HG02759 (cell line): Measurements from ENCODE around the gene DYNC1I1.
A peak's percentile ranks its signal among the peaks of the same experiment; 100 is the strongest.

Source experiments
- ATAC-seq: cut with Tn5 transposase; IDR thresholded peaks from one replicate; pipeline ENCODE4 v1.9.1; 2021; ENCODE audit warnings: mild to moderate bottlenecking, moderate library complexity; ENCODE audit not compliant: unreplicated experiment

DYNC1I1 gene

DNA sequence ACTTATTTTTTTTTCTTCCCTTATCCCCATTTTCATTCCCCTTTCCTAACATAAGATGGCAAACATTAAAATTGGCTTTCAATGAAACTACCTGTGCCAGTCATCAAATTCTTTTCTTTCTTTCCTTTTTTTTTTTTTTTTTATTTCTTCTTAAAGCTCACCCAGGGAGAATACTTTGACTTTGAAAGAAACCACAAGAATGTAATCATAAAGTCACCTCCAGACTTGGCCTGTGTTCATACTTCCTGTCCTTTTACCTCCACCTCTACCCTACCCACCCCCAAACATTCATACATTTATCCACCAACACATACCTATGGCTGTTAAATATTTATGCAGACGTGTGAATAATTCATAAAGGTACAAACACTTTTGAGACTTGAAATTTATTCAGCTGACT is 295.0 kb downstream of the DYNC1I1 start:
- no peak for ATAC-seq

GRCh38 chr7:96069401-96069800 is 297.0 kb downstream of the DYNC1I1 start:
- no peak for ATAC-seq

DNA sequence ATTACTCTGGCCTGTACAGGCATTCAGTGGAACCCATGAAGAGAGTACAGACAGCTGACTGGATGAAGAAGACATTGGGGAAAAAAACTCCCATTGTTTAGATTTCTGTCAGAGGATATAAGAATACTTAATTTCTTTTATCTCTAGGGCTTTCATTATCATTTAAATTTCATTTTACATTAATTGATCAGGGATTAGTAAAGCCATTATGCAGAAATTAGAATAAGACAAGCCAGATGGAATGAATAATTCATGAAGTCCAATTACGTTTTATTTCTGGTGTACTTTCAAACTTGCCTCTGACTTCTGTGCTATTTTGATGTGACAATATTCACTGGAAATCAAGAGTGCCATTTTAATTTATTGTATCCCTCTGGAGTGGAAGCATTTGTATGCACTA is 302.5 kb downstream of the DYNC1I1 start:
- no peak for ATAC-seq

- peak; percentile 97 for ATAC-seq
Measured at GRCh38 chr7:96075510-96076349, 303.4 kb downstream of the DYNC1I1 start.

GRCh38 chr7:96076350-96076707 is 304.0 kb downstream of the DYNC1I1 start:
- ATAC-seq = no peak

GRCh38 chr7:96080027-96080426 is 307.7 kb downstream of the DYNC1I1 start:
- no peak for ATAC-seq

DNA sequence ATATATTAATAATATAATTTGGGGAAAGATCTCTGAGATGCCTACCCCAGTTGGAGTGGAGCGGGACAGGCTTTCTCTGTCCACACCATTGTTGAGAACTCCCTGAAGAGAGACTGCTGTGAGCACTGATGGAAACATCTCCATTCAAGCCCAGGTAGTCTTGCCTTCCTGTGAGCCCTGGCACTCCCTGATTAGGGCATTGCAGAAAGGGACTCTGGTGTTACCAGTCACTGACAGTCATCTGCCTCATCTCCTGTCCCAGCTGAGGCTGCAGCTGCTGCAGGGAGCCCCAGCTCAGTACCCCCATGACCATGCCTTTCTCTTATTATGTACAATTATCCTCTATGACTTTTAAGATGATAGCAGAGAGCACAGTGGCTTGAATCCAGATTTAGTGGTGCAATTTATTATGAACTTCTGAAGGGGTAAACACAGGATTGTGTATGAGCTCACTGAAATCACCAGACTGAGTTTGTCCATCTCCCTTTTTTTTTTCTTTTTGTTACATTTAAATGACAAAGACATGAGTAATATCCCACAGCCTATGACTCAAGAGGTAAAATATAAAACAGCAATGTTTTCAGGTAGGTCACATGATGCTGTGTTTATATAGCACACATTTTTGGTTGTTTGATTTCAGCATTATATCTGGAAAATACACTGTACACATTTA is 312.7 kb downstream of the DYNC1I1 start:
- no peak for ATAC-seq

- no peak for ATAC-seq
Measured at GRCh38 chr7:96085953-96086352, 313.6 kb downstream of the DYNC1I1 start.

DNA sequence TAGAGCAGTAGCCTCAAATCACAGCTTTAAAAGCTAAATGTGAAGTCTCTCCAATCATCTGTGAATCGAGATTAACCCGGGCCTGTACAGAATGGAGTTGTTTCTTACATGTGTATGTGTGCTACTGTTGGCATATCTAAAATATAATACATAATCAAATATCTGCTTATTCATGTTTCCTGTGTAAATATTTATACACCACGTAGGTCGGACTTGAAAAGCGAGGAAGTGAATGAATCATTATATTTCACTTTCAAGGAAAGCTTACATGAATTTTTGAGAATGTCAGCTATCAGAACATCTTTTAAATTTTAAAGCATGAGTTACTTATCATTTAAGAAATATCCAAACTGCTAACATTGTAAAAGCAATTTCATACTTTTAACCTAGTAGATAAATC is 316.2 kb downstream of the DYNC1I1 start:
- ATAC-seq = no peak

GRCh38 chr7:96089511-96089910 is 317.2 kb downstream of the DYNC1I1 start:
- ATAC-seq = no peak

DNA sequence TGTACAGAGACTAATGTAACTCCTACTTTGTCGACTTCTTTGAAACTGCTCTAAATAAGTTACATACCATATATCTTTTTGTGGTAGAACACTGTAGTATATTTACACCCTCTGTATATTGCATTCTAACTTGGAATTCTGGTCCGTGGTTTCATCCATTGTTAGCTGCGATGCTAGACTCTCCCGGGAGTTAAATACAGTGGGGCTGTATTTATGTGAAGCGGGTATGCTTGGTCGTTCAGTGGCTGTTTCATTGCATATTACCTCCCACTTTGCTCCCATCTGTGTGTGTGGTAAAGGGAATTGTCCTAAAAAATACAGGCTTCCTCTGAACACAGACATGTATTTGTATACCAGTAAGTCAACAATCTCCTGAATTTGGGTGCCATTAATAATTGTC is 318.4 kb downstream of the DYNC1I1 start:
- ATAC-seq = no peak

DNA sequence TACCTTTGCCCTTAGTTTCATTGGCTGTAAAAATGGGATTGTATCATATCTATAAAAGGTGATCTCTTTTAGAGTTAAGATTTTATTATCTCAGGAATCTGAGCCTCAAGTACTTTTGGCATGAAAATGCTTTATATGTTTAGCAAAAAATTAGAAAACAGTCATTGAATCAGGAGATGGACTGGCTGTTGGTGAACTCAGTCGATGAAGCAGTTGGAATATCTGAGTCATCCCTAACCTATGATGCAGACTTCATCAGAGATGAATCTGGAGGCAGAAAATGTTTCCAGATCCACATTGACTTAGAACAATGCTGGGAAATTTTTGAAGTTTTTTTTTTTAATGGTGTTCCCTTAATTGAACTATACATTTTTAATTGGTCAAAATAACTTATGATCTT is 321.1 kb downstream of the DYNC1I1 start:
- no peak for ATAC-seq

GRCh38 chr7:96097835-96098234 is 325.5 kb downstream of the DYNC1I1 start:
- ATAC-seq = no peak

- ATAC-seq = no peak
Measured at GRCh38 chr7:96100737-96101136, 328.4 kb downstream of the DYNC1I1 start.

DNA sequence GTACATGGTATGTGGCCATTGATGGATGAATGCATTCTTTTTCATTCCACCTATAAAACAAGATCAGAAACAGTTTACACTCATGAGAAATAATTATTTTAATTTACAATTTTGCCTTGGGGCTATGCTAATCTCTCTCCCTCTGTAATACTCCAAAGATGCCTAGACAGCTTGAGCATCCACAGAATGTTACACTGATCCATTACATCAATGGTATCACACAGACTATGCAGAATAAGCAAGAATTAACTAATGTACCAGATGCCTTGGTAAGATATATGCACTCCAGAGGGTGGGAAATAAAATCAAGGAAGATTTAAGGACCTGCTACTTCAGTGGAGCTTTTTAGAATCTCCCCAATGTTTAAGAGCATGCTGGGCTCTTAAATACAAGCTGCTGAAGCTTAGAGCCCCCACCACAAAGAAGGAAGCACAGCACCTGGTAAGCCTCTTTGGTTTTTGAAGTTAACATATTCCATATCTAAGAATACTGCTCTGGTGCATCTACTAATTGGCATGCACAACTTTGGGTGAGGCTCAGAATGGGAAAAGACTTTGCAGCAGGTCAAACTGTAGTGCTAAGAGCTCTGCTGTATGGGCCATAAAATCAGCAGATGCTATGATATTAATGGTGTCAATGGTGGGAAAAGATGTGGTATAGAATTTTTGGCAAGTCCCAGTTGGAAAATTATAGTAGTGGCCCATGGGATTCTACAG is 329.9 kb downstream of the DYNC1I1 start:
- no peak for ATAC-seq

- no peak for ATAC-seq
Measured at GRCh38 chr7:96104984-96105383, 332.6 kb downstream of the DYNC1I1 start.

DNA sequence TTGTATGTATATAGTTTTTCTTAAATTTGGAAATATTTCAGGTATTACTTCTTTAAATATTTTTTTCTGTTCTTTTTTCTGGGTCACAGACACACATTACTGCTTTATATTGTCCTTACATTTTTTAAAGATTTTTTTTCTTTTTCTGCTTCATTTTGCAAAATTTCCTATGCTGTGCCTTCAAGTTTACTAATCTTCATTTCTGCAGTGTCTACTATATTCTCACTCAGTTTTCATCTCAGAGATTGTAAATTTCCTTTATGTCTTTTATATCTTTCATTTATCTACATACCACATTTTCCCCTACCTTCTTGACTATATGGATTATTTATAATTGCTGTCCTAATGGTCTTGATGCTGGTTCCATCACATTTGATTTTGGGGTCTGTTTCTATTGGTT is 339.1 kb downstream of the DYNC1I1 start:
- no peak for ATAC-seq

GRCh38 chr7:96114190-96114589 is 341.8 kb downstream of the DYNC1I1 start:
- ATAC-seq = no peak

DNA sequence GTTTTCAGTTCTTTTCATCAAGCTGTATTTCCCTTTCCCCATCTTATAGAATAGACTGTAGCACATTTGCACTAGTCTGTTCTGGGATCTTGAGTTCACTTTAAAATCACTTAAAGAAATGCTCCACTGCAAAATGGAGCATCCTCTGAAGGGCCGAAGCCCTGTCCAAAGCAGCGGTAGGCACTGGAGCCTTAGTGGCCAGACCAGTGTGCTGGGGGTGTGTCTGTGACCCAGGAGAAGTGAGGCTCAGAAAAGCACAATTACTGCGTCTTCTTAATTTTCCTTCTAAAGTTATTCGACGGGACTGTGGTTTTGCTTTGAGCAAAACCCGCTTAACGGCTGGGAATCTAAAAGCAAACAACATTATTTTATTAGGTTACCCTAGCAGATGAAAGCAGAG is 343.8 kb downstream of the DYNC1I1 start:
- ATAC-seq = no peak

- no peak for ATAC-seq
Measured at GRCh38 chr7:96118449-96119001, 346.2 kb downstream of the DYNC1I1 start.

DNA sequence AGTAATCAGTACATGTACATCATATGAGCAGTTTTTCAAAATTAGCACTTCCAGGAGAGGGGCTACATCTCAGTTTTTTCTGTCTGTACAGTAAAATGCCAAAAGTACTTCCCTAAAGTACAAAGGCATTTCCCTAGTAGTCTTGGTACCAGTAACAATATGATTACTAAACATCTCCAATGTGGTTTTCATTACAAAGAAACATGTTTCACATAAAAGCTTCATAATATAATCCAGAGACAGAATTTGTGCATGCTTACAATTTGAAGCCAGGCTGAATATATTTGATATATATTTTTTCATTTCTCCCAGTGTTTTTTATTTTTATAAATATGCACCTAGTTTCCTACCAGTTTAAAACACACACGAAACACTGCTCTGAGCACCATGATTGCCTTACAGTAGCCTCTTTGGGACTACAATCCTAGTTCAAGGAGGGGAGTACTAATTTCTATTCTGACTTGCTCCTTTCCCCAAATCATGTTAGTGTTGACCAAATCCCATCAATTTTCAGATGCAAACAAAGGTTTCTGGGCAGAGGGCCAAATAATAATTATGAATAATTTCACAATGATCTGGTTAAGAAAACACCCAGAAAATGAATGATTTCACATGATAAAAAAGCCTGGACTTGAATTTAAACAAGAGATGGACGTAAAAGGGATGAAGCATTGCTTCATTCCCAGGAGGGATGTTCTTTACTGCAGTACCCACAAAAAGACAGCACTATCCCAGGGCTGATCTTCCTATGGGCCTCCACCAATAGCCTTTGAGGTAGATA is 348.3 kb downstream of the DYNC1I1 start:
- ATAC-seq = no peak
